ENCODE data around the gene DENND1A. TPM values are rescaled to one million over a fixed set of nuclear protein-coding genes. Genes with fewer than 3 reads are reported as not detected.

Gene DENND1A
- total and polyA plus RNA-seq, 2 experiments from 2014 or later: 13.1 to 28.7 TPM

DNA sequence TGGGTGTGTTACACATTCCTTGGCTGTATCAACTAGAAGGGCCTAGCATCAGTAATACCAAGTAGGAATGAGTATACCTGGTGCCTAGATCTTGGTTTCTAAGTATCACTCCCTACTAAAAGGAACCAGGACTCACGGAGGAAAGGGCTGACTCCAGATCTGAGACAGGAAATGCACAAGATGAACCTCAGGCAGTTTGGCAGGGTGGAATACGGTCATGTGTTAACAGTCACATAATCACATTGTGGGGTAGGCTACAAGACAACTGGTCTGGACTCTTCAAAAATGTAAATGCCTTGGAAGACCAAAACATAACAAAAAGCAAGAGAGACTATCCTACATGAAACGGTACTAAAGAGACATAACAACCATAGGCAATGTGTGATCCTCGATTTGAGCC, 415.2 kb downstream of the DENND1A start:
- DNase-seq (ENCODE audit: low spot score) (no peak), ATAC-seq (no peak)
- H4K20me1 ChIP-seq (replicated peaks; ENCODE audit: insufficient read depth): no peaks in the 10 kb centered on the region; the same call in 1 of the 2 replicates
- no peak overlapping the region for H3K4me3 Mint-ChIP-seq
- H3K4me3 ChIP-seq: no peak overlapping the region
- H3K9me2 ChIP-seq (ENCODE audit: insufficient read depth): no peaks in the 10 kb centered on the region
- no peak overlapping the region for H3K4me2 ChIP-seq
- peaks cover 6% of the 10 kb centered on the region for H3K27me3 Mint-ChIP-seq (ENCODE audit: insufficient read depth, low read depth, poor library complexity)
- H3F3A ChIP-seq (replicated peaks; ENCODE audit: low read depth): no peaks in the 10 kb centered on the region
- H3K36me3 Mint-ChIP-seq (ENCODE audit: low read depth): no peaks in the 10 kb centered on the region
- peaks cover 4% of the 10 kb centered on the region; the same call in 2 of the 3 replicates for H3K4me1 Mint-ChIP-seq
- no peaks in the 10 kb centered on the region for H3K27me3 ChIP-seq (ENCODE audit: insufficient read depth)
- H3K27ac ChIP-seq (ENCODE audit: low read depth): no peak overlapping the region
- H3K9me3 Mint-ChIP-seq: no peaks in the 10 kb centered on the region
- H2AFZ ChIP-seq: no peak overlapping the region
- H3K79me2 ChIP-seq (replicated peaks; ENCODE audit: insufficient read depth): no peaks in the 10 kb centered on the region
- no peaks in the 10 kb centered on the region for H3K4me1 ChIP-seq (ENCODE audit: insufficient read depth)
- TF ChIP-seq POLR2AphosphoS5 (IDR thresholded peaks at IDR 0.05; ENCODE audit: low read depth): no peak
- TF ChIP-seq, protein P1, sequence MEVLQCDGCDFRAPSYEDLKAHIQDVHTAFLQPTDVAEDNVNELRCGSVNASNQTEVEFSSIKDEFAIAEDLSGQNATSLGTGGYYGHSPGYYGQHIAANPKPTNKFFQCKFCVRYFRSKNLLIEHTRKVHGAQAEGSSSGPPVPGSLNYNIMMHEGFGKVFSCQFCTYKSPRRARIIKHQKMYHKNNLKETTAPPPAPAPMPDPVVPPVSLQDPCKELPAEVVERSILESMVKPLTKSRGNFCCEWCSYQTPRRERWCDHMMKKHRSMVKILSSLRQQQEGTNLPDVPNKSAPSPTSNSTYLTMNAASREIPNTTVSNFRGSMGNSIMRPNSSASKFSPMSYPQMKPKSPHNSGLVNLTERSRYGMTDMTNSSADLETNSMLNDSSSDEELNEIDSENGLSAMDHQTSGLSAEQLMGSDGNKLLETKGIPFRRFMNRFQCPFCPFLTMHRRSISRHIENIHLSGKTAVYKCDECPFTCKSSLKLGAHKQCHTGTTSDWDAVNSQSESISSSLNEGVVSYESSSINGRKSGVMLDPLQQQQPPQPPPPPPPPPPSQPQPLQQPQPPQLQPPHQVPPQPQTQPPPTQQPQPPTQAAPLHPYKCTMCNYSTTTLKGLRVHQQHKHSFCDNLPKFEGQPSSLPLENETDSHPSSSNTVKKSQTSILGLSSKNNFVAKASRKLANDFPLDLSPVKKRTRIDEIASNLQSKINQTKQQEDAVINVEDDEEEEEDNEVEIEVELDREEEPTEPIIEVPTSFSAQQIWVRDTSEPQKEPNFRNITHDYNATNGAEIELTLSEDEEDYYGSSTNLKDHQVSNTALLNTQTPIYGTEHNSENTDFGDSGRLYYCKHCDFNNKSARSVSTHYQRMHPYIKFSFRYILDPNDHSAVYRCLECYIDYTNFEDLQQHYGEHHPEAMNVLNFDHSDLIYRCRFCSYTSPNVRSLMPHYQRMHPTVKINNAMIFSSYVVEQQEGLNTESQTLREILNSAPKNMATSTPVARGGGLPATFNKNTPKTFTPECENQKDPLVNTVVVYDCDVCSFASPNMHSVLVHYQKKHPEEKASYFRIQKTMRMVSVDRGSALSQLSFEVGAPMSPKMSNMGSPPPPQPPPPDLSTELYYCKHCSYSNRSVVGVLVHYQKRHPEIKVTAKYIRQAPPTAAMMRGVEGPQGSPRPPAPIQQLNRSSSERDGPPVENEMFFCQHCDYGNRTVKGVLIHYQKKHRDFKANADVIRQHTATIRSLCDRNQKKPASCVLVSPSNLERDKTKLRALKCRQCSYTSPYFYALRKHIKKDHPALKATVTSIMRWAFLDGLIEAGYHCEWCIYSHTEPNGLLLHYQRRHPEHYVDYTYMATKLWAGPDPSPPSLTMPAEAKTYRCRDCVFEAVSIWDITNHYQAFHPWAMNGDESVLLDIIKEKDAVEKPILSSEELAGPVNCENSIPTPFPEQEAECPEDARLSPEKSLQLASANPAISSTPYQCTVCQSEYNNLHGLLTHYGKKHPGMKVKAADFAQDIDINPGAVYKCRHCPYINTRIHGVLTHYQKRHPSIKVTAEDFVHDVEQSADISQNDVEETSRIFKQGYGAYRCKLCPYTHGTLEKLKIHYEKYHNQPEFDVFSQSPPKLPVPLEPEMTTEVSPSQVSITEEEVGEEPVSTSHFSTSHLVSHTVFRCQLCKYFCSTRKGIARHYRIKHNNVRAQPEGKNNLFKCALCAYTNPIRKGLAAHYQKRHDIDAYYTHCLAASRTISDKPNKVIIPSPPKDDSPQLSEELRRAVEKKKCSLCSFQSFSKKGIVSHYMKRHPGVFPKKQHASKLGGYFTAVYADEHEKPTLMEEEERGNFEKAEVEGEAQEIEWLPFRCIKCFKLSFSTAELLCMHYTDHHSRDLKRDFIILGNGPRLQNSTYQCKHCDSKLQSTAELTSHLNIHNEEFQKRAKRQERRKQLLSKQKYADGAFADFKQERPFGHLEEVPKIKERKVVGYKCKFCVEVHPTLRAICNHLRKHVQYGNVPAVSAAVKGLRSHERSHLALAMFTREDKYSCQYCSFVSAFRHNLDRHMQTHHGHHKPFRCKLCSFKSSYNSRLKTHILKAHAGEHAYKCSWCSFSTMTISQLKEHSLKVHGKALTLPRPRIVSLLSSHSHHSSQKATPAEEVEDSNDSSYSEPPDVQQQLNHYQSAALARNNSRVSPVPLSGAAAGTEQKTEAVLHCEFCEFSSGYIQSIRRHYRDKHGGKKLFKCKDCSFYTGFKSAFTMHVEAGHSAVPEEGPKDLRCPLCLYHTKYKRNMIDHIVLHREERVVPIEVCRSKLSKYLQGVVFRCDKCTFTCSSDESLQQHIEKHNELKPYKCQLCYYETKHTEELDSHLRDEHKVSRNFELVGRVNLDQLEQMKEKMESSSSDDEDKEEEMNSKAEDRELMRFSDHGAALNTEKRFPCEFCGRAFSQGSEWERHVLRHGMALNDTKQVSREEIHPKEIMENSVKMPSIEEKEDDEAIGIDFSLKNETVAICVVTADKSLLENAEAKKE (CRISPR knock-in tag; IDR thresholded peaks at IDR 0.05): no peak
- TF ChIP-seq, protein P2, sequence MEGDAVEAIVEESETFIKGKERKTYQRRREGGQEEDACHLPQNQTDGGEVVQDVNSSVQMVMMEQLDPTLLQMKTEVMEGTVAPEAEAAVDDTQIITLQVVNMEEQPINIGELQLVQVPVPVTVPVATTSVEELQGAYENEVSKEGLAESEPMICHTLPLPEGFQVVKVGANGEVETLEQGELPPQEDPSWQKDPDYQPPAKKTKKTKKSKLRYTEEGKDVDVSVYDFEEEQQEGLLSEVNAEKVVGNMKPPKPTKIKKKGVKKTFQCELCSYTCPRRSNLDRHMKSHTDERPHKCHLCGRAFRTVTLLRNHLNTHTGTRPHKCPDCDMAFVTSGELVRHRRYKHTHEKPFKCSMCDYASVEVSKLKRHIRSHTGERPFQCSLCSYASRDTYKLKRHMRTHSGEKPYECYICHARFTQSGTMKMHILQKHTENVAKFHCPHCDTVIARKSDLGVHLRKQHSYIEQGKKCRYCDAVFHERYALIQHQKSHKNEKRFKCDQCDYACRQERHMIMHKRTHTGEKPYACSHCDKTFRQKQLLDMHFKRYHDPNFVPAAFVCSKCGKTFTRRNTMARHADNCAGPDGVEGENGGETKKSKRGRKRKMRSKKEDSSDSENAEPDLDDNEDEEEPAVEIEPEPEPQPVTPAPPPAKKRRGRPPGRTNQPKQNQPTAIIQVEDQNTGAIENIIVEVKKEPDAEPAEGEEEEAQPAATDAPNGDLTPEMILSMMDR (conservative IDR thresholded peaks at IDR 0.05; ENCODE audit: low read depth in 2 of 2): no peak
- TF ChIP-seq STAT1 (IDR thresholded peaks at IDR 0.05; ENCODE audit: unreplicated experiment): no peak
- no peak overlapping the region for H3K27ac Mint-ChIP-seq
- no peaks in the 10 kb centered on the region for H3K36me3 ChIP-seq (ENCODE audit: insufficient read depth)

GRCh38 chr9:123513554-123513953, 416.4 kb downstream of the DENND1A start:
- Histone ChIP-seq H3K36me3 (ENCODE audit: insufficient read depth) (no peaks in the 10 kb centered on the region), H3K9me2 (ENCODE audit: insufficient read depth) (no peaks in the 10 kb centered on the region), H4K20me1 (replicated peaks; ENCODE audit: insufficient read depth) (no peaks in the 10 kb centered on the region; the same call in 1 of the 2 replicates), H3K27me3 (ENCODE audit: insufficient read depth) (no peaks in the 10 kb centered on the region), H2AFZ (no peak overlapping the region), H3K4me3 (no peak overlapping the region), H3K4me2 (no peak overlapping the region), H3F3A (replicated peaks; ENCODE audit: low read depth) (no peaks in the 10 kb centered on the region), H3K27ac (ENCODE audit: low read depth) (no peak overlapping the region), H3K79me2 (replicated peaks; ENCODE audit: insufficient read depth) (no peaks in the 10 kb centered on the region), H3K4me1 (ENCODE audit: insufficient read depth) (no peaks in the 10 kb centered on the region)
- H3K27me3 Mint-ChIP-seq (ENCODE audit: insufficient read depth, low read depth, poor library complexity): peaks cover 3% of the 10 kb centered on the region
- ATAC-seq: no peak
- H3K27ac Mint-ChIP-seq: no peak overlapping the region
- H3K36me3 Mint-ChIP-seq (ENCODE audit: low read depth): no peaks in the 10 kb centered on the region
- no peaks in the 10 kb centered on the region for H3K9me3 Mint-ChIP-seq
- no peaks in the 10 kb centered on the region for H3K4me1 Mint-ChIP-seq
- H3K4me3 Mint-ChIP-seq: no peak overlapping the region
- DNase-seq (ENCODE audit: low spot score): no peak
- no peak for TF ChIP-seq ZNF331 (CRISPR knock-in tag; IDR thresholded peaks at IDR 0.05; ENCODE audit: low read depth)
- no peak for TF ChIP-seq POLR2AphosphoS5 (IDR thresholded peaks at IDR 0.05; ENCODE audit: low read depth)
- no peak for TF ChIP-seq EZH2 (IDR thresholded peaks at IDR 0.05; ENCODE audit: low read depth, unreplicated experiment)
- TF ChIP-seq, protein P3, sequence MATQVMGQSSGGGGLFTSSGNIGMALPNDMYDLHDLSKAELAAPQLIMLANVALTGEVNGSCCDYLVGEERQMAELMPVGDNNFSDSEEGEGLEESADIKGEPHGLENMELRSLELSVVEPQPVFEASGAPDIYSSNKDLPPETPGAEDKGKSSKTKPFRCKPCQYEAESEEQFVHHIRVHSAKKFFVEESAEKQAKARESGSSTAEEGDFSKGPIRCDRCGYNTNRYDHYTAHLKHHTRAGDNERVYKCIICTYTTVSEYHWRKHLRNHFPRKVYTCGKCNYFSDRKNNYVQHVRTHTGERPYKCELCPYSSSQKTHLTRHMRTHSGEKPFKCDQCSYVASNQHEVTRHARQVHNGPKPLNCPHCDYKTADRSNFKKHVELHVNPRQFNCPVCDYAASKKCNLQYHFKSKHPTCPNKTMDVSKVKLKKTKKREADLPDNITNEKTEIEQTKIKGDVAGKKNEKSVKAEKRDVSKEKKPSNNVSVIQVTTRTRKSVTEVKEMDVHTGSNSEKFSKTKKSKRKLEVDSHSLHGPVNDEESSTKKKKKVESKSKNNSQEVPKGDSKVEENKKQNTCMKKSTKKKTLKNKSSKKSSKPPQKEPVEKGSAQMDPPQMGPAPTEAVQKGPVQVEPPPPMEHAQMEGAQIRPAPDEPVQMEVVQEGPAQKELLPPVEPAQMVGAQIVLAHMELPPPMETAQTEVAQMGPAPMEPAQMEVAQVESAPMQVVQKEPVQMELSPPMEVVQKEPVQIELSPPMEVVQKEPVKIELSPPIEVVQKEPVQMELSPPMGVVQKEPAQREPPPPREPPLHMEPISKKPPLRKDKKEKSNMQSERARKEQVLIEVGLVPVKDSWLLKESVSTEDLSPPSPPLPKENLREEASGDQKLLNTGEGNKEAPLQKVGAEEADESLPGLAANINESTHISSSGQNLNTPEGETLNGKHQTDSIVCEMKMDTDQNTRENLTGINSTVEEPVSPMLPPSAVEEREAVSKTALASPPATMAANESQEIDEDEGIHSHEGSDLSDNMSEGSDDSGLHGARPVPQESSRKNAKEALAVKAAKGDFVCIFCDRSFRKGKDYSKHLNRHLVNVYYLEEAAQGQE (IDR thresholded peaks at IDR 0.05; ENCODE audit: unreplicated experiment): no peak
- no peak for TF ChIP-seq CREB1 (CRISPR knock-in tag; IDR thresholded peaks at IDR 0.05; ENCODE audit: low read depth)
- no peak for TF ChIP-seq ETS1 (IDR thresholded peaks at IDR 0.05)
- no peak for TF ChIP-seq NANOG (IDR thresholded peaks at IDR 0.05; ENCODE audit: borderline replicate concordance)
